ENCODE data around the gene FKBP2. TPM values are rescaled to one million over a fixed set of nuclear protein-coding genes. Genes with fewer than 3 reads are reported as not detected.

The FKBP2 gene
- total and polyA plus RNA-seq, 2 of the 4 experiments (the other 2 are of a cell fraction): 36.2 to 76.4 TPM

GRCh38 chr11:64232967-64233315 is 8.0 kb upstream of the FKBP2 start:
- CTCF ChIA-PET: no interaction called here
- no peak for TF ChIP-seq CEBPB (IDR thresholded peaks at IDR 0.05; ENCODE audit: low read depth, low read length)
- no peak for TF ChIP-seq MAZ (IDR thresholded peaks at IDR 0.05; ENCODE audit: borderline replicate concordance, low read depth, low read length)
- POLR2A ChIA-PET (ENCODE audit: unreplicated experiment): no interaction called here
- Histone ChIP-seq H2BK20ac (ENCODE audit: low read depth, low read length) (no peak overlapping the region), H4K20me1 (ENCODE audit: insufficient read depth, low read length) (no peaks in the 10 kb centered on the region), H2BK120ac (ENCODE audit: low read depth, low read length) (no peak overlapping the region), H3K23ac (ENCODE audit: low read depth, low read length) (no peak overlapping the region), H2AK9ac (replicated peaks; ENCODE audit: low read depth, low read length, poor library complexity) (no peak overlapping the region), H3K4me3 (ENCODE audit: insufficient read depth, low read depth, low read length) (no peak overlapping the region), H3K36me3 (ENCODE audit: control insufficient read depth, insufficient read depth, low read length) (peaks cover 8% of the 10 kb centered on the region), H3K18ac (ENCODE audit: low read depth, low read length) (no peak overlapping the region), H2BK15ac (ENCODE audit: low read depth, low read length) (no peak overlapping the region), H4K8ac (ENCODE audit: low read depth in 2 of 2, low read length in 2 of 2) (no peak overlapping the region), H2AFZ (replicated peaks; ENCODE audit: low read length, poor library complexity) (no peak overlapping the region), H4K91ac (ENCODE audit: insufficient read depth, low read depth, low read length) (no peak overlapping the region), H3K14ac (replicated peaks; ENCODE audit: low read depth, low read length) (no peak overlapping the region), H3K9me1 (ENCODE audit: insufficient read depth, low read length) (no peaks in the 10 kb centered on the region; the same call in 1 of the 2 replicates), H3K4me1 (ENCODE audit: control insufficient read depth, insufficient read depth, low read length) (peaks cover 13% of the 10 kb centered on the region), H2AK5ac (ENCODE audit: low read depth, low read length) (no peak overlapping the region), H3K4ac (ENCODE audit: low read depth, low read length) (no peak overlapping the region), H3K27me3 (ENCODE audit: control insufficient read depth, insufficient read depth, low read length) (no peaks in the 10 kb centered on the region), H3K79me1 (ENCODE audit: low read depth in 1 of 2, low read length in 2 of 2) (peaks cover 16 to 64% of the 10 kb centered on the region in 2 experiments), H3K9me3 (ENCODE audit: control insufficient read depth, insufficient read depth, low read length) (no peaks in the 10 kb centered on the region), H4K5ac (ENCODE audit: low read depth, low read length) (no peak overlapping the region), H2BK5ac (ENCODE audit: low read depth, low read length, poor library complexity, severe bottlenecking) (no peak overlapping the region), H3K4me2 (ENCODE audit: low read depth, low read length) (no peak overlapping the region), H3K56ac (ENCODE audit: extremely low read depth, insufficient read depth, low read length) (no peak overlapping the region), H3K9ac (ENCODE audit: low read depth, low read length) (no peak overlapping the region), H3K27ac (ENCODE audit: insufficient read depth, low read length) (no peak overlapping the region)
- ATAC-seq (ENCODE audit: low read depth): no peak
- WGBS, 2 experiments (ENCODE audit: extremely low coverage in 2 of 2, insufficient read length in 1 of 2): 96% methylated on average over 3 of the region's 8 CpGs; no CpG with 5 or more reads in 1 of the 2 experiments
- no TSS peak for BruUV-seq (replicated peaks)
- dilution Hi-C loops (cut with HindIII; ENCODE audit: low sequenced_read_pairs, unreplicated experiment): no loop called here
- intact Hi-C loops (cut with micrococcal nuclease): no loop called here
- in situ Hi-C loops (cut with MboI; ENCODE audit: low sequenced_read_pairs): no loop called here
- DNase-seq: no peak
